Measurements from ENCODE around the gene AMELX.

AMELX gene

GRCh38 chrX:11269996-11270395 is 23.2 kb upstream of the AMELX start:
- H3K4me3 ChIP-seq (ENCODE audit: low read depth, low read length): no peak overlapping the region
- DNase-seq: no peak
- H3K9me3 ChIP-seq (ENCODE audit: severe bottlenecking): no peaks in the 10 kb centered on the region
- no peaks in the 10 kb centered on the region for H3K36me3 ChIP-seq
- no peak overlapping the region for H3K27ac ChIP-seq
- TF ChIP-seq CTCF (IDR thresholded peaks at IDR 0.05; ENCODE audit: low read depth, low read length): no peak
- H3K27me3 ChIP-seq (ENCODE audit: insufficient read depth, low read depth, severe bottlenecking): no peaks in the 10 kb centered on the region

- TF ChIP-seq CTCF (IDR thresholded peaks at IDR 0.05; ENCODE audit: low read depth, low read length): no peak
- DNase-seq: no peak
These were observed 20.9 kb upstream of the AMELX start for GRCh38 chrX:11272290-11272689.

GRCh38 chrX:11272863-11273262 is 20.4 kb upstream of the AMELX start:
- Histone ChIP-seq H3K27me3 (ENCODE audit: insufficient read depth, low read depth, severe bottlenecking) (no peaks in the 10 kb centered on the region), H3K9me3 (ENCODE audit: severe bottlenecking) (no peaks in the 10 kb centered on the region), H3K36me3 (no peaks in the 10 kb centered on the region), H3K27ac (no peak overlapping the region), H3K4me3 (ENCODE audit: low read depth, low read length) (no peak overlapping the region)
- TF ChIP-seq CTCF (IDR thresholded peaks at IDR 0.05; ENCODE audit: low read depth, low read length): no peak
- no peak for DNase-seq

More at GRCh38 chrX:11272290-11272689, 20.9 kb upstream of the AMELX start:
- Histone ChIP-seq H3K4me3 (ENCODE audit: low read depth, low read length) (no peak overlapping the region), H3K9me3 (ENCODE audit: severe bottlenecking) (no peaks in the 10 kb centered on the region), H3K27ac (no peak overlapping the region), H3K36me3 (no peaks in the 10 kb centered on the region), H3K27me3 (ENCODE audit: insufficient read depth, low read depth, severe bottlenecking) (no peaks in the 10 kb centered on the region)

- H3K4me3 ChIP-seq (ENCODE audit: low read depth, low read length): no peak overlapping the region
- TF ChIP-seq CTCF (IDR thresholded peaks at IDR 0.05; ENCODE audit: low read depth, low read length): no peak
- no peaks in the 10 kb centered on the region for H3K27me3 ChIP-seq (ENCODE audit: insufficient read depth, low read depth, severe bottlenecking)
- no peaks in the 10 kb centered on the region for H3K9me3 ChIP-seq (ENCODE audit: severe bottlenecking)
- DNase-seq: no peak
- H3K36me3 ChIP-seq: no peaks in the 10 kb centered on the region
- no peak overlapping the region for H3K27ac ChIP-seq
These were observed 19.7 kb upstream of the AMELX start for GRCh38 chrX:11273544-11273943.

- TF ChIP-seq CTCF (IDR thresholded peaks at IDR 0.05; ENCODE audit: low read depth, low read length): no peak
- no peaks in the 10 kb centered on the region for H3K9me3 ChIP-seq (ENCODE audit: severe bottlenecking)
- no peaks in the 10 kb centered on the region for H3K36me3 ChIP-seq
These were observed 11.2 kb upstream of the AMELX start for GRCh38 chrX:11282043-11282442.

GRCh38 chrX:11285651-11286050 is 7.6 kb upstream of the AMELX start:
- no peaks in the 10 kb centered on the region for H3K36me3 ChIP-seq
- H3K9me3 ChIP-seq (ENCODE audit: severe bottlenecking): no peaks in the 10 kb centered on the region
- H3K4me3 ChIP-seq (ENCODE audit: low read depth, low read length): no peak overlapping the region
- H3K27me3 ChIP-seq (ENCODE audit: insufficient read depth, low read depth, severe bottlenecking): no peaks in the 10 kb centered on the region
- H3K27ac ChIP-seq: no peak overlapping the region
- DNase-seq: no peak
- TF ChIP-seq CTCF (IDR thresholded peaks at IDR 0.05; ENCODE audit: low read depth, low read length): no peak

More at GRCh38 chrX:11282043-11282442, 11.2 kb upstream of the AMELX start:
- peaks cover 2% of the 10 kb centered on the region for H3K27me3 ChIP-seq (ENCODE audit: insufficient read depth, low read depth, severe bottlenecking)
- no peak overlapping the region for H3K27ac ChIP-seq
- H3K4me3 ChIP-seq (ENCODE audit: low read depth, low read length): no peak overlapping the region
- DNase-seq: no peak

All from WERI-Rb-1 (cell line).